ENCODE data around the gene CDH26. TPM values are rescaled to one million over a fixed set of nuclear protein-coding genes. Genes with fewer than 3 reads are reported as not detected.

The CDH26 gene
- total RNA-seq (not detected in 2 replicates), polyA plus RNA-seq (0.01 and 0.03 TPM in 2 replicates), polyA minus RNA-seq (0.15 and 0.22 TPM in 2 replicates), Bru-seq, nascent RNA (percentile 19 among the genes with signal in this experiment), BruChase-seq, experiment 1, labeled RNA remaining after a 6-hour chase (percentile 16 among the genes with signal in this experiment), BruChase-seq, experiment 2, labeled RNA remaining after a 2-hour chase (percentile 22 among the genes with signal in this experiment)
- 0.03 and 0.09 TPM in 2 replicates for polyA plus RNA-seq (2011; cell fraction: cytosol; rRNA removed)
- 0.43 and 0.70 TPM in 2 replicates for polyA plus RNA-seq (2011; cell fraction: nucleus; rRNA removed)
- 0.11 and 0.13 TPM in 2 replicates for polyA plus RNA-seq (2012)
- not detected for polyA minus RNA-seq (2011; cell fraction: cytosol; rRNA and poly(A)+ RNA removed)
- polyA minus RNA-seq (2011; cell fraction: nucleus; rRNA and poly(A)+ RNA removed), result 0.38 and 0.53 TPM in 2 replicates
- long read RNA-seq, result 0 reads

DNA sequence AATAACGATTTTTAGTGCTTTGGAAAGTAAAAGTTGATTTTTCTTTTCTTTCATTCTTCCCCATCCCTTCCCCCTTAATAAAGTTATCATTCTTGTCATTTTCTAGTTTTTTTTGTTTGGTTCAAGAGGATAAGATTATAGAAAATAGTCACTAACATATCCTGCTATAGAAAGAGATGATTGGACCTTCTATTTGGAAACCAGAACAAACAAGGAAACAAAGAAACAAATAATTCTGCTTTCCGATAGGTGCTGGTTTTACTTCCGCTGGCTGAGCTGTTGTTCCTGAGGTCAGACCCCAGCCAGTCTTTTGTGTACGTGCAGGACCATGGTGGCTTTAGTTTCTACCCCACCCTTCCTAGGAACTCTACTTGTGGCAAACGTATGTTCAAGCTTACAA lies at the start of gene CDH26:
Gene CDH26, plus strand, starts transcription at position 301 of the 400 bp plus-strand sequence. CDS start 304 bp downstream, outside the sequence.
- H3K4me2 ChIP-seq (ENCODE audit: insufficient read depth, low read length), result no peak within 1 kb of the TSS
- H3K9ac ChIP-seq (replicated peaks; ENCODE audit: extremely low read depth, insufficient read depth, low read length), result no peak within 1 kb of the TSS
- no peaks in the 10 kb centered on the region for H3K4me1 ChIP-seq (ENCODE audit: control insufficient read depth, extremely low read depth, insufficient read depth, low read length)
- TF ChIP-seq, protein P1, sequence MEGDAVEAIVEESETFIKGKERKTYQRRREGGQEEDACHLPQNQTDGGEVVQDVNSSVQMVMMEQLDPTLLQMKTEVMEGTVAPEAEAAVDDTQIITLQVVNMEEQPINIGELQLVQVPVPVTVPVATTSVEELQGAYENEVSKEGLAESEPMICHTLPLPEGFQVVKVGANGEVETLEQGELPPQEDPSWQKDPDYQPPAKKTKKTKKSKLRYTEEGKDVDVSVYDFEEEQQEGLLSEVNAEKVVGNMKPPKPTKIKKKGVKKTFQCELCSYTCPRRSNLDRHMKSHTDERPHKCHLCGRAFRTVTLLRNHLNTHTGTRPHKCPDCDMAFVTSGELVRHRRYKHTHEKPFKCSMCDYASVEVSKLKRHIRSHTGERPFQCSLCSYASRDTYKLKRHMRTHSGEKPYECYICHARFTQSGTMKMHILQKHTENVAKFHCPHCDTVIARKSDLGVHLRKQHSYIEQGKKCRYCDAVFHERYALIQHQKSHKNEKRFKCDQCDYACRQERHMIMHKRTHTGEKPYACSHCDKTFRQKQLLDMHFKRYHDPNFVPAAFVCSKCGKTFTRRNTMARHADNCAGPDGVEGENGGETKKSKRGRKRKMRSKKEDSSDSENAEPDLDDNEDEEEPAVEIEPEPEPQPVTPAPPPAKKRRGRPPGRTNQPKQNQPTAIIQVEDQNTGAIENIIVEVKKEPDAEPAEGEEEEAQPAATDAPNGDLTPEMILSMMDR (IDR thresholded peaks at IDR 0.05; ENCODE audit: extremely low read depth in 1 of 2, insufficient read depth in 1 of 2, low read depth in 1 of 2, low read length in 2 of 2), result no peak
- TF ChIP-seq EZH2 (IDR thresholded peaks at IDR 0.05; ENCODE audit: borderline replicate concordance, low read depth, low read length, severe bottlenecking) (no peak), FOS (IDR thresholded peaks at IDR 0.05; ENCODE audit: borderline replicate concordance, insufficient read depth, low read length) (no peak), JUN (IDR thresholded peaks at IDR 0.05; ENCODE audit: borderline replicate concordance, insufficient read depth, insufficient read length, low read depth) (no peak)
- intact Hi-C loops (cut with micrococcal nuclease), result no loop called here
- no peaks in the 10 kb centered on the region for H3K27me3 ChIP-seq (ENCODE audit: control insufficient read depth in 2 of 2, insufficient read depth in 2 of 2, low read length in 2 of 2)
- H3K4me3 ChIP-seq (replicated peaks in 1 of 3; ENCODE audit: insufficient read depth in 1 of 3, low read depth in 1 of 3, low read length in 3 of 3), result no peak within 1 kb of the TSS
- CTCF ChIA-PET, result no interaction called here
- H3K79me2 ChIP-seq (ENCODE audit: control insufficient read depth, insufficient read depth, low read length), result no peaks in the 10 kb centered on the region
- H3K27ac ChIP-seq (ENCODE audit: insufficient read depth, low read depth, low read length), result no peak within 1 kb of the TSS
- no peak for FAIRE-seq
- BruUV-seq (replicated peaks), result no TSS peak
- no peaks in the 10 kb centered on the region for H4K20me1 ChIP-seq (replicated peaks; ENCODE audit: control insufficient read depth, extremely low read depth, insufficient read depth, low read length)
- H3K36me3 ChIP-seq (ENCODE audit: control insufficient read depth in 2 of 2, extremely low read depth in 1 of 2, insufficient read depth in 2 of 2, low read length in 2 of 2), result no peaks in the 10 kb centered on the region
- POLR2A ChIA-PET, result no interaction called here
- no peak for DNase-seq (ENCODE audit: low read depth, low spot score)
- no peaks in the 10 kb centered on the region for H3K9me1 ChIP-seq (replicated peaks; ENCODE audit: control insufficient read depth, extremely low read depth, insufficient read depth, low read length)
- H2AFZ ChIP-seq (ENCODE audit: low read depth, low read length), result no peak within 1 kb of the TSS
- H3K9me3 ChIP-seq (replicated peaks; ENCODE audit: control insufficient read depth, insufficient read depth, low read length), result no peaks in the 10 kb centered on the region
- dilution Hi-C loops (cut with MboI; ENCODE audit: extremely low pct_ligation_motif_present, low sequenced_read_pairs), result no loop called here

All from endothelial cell of umbilical vein (primary cell).